ENCODE measurements around the gene MINK1.
A peak's percentile ranks its signal among the peaks of the same experiment; 100 is the strongest.
"Not testable (repeated sequence)": the region's sequence is repeated elsewhere in the genome, so short reads cannot be mapped to it uniquely, and the experiment has no call there.

MINK1 gene

DNA sequence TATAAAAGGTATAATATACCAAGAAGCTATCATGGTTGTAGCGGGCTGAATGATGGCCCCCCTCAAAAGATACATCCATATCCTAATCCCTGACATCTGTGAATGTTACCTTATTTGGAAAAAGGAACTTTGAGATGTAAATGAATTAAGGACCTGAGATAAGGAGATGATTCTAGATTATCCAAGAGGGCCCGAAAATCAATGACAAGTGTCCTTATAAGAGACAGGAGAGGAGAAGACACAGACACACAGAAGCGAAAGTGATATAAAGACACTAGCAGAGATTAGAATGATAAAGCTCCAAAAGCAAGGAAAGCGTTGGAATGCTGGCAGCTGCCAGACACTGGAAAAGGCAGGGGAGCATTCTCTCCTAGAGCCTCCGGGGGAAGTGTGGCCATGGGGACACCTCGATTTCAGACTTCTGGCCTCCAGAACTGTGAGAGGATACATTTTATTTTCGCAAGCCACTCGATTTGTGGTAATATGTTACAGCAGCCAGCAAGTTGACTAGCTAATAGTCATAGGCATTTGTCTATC lies 86.4 kb downstream of the MINK1 start:
- DNase-seq (ENCODE audit: low spot score), result no peak
- no peaks in the 10 kb centered on the region for H3K36me3 ChIP-seq (ENCODE audit: low read depth)

DNA sequence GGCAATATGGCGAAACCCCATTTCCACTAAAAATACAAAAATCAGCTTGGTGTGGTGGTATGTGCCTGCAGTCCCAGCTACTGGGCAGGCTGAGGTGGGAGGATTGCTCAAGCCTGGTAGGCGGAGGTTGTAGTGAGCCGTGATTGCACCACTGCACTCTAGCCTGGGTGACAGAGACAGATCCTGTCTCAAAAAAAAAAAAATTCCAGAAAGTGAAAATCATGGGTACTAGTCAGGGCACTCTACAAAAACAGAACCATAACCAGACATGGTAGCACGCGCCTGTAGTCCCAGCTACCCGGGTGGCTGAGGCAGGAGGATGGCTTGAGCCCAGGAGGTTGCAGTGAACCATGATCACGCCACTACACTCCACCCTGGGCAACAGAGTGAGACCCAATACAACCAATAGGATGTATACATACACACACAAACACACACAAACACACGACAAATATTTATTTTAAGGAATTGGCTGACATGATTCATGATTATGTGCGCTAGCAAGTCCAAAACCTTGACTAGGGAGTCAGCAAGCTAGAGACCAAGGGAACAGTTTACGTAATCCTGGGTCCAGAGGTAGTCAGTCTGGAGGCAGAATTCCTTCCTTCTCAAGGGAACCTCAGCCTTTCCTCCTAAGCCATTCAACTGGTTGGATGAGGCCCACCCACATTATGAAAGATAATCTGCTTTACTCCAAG lies 87.4 kb downstream of the MINK1 start:
- DNase-seq (ENCODE audit: low spot score) (no peak), ATAC-seq (ENCODE audit: low read depth) (peak; percentile 50; the same call in 1 of the 3 replicates)
- H3K27ac ChIP-seq (ENCODE audit: poor library complexity, severe bottlenecking), result no peak overlapping the region

More for the DNA sequence above, 86.4 kb downstream of the MINK1 start:
- Histone ChIP-seq H3K27ac (ENCODE audit: poor library complexity, severe bottlenecking) (no peak overlapping the region), H3K4me3 (ENCODE audit: severe bottlenecking) (no peak overlapping the region), H3K27me3 (ENCODE audit: insufficient read depth, poor library complexity, severe bottlenecking) (no peaks in the 10 kb centered on the region), H3K4me1 (ENCODE audit: insufficient read depth, poor library complexity, severe bottlenecking) (no peaks in the 10 kb centered on the region), H3K9me3 (ENCODE audit: severe bottlenecking) (no peaks in the 10 kb centered on the region)
- no peak for ATAC-seq (ENCODE audit: low read depth)
- TF ChIP-seq, protein P1, sequence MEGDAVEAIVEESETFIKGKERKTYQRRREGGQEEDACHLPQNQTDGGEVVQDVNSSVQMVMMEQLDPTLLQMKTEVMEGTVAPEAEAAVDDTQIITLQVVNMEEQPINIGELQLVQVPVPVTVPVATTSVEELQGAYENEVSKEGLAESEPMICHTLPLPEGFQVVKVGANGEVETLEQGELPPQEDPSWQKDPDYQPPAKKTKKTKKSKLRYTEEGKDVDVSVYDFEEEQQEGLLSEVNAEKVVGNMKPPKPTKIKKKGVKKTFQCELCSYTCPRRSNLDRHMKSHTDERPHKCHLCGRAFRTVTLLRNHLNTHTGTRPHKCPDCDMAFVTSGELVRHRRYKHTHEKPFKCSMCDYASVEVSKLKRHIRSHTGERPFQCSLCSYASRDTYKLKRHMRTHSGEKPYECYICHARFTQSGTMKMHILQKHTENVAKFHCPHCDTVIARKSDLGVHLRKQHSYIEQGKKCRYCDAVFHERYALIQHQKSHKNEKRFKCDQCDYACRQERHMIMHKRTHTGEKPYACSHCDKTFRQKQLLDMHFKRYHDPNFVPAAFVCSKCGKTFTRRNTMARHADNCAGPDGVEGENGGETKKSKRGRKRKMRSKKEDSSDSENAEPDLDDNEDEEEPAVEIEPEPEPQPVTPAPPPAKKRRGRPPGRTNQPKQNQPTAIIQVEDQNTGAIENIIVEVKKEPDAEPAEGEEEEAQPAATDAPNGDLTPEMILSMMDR (IDR thresholded peaks at IDR 0.05; ENCODE audit: poor library complexity, severe bottlenecking), result no peak

DNA sequence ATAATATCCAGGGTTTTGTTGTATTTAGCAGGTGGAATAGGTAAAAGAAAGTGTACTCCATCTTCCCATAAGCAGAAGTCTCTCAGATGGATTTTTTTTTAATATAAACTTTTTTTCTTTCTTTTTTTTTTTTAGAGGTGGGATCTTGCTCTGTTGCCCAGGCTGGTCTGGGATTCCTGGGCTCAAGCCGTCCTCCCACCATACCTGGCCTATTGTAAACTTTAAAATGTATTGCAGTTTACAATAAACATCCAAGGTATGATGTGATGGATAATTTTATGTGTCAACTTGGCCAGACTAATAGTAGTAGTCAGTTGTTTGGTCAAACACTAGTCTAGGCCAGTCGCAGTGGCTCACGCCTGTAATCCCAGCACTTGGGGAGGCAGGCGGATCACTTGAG lies 88.2 kb downstream of the MINK1 start:
- Histone ChIP-seq H3K9me3 (ENCODE audit: severe bottlenecking) (no peaks in the 10 kb centered on the region), H3K4me1 (ENCODE audit: insufficient read depth, poor library complexity, severe bottlenecking) (no peaks in the 10 kb centered on the region), H3K4me3 (ENCODE audit: severe bottlenecking) (no peak overlapping the region), H3K27me3 (ENCODE audit: insufficient read depth, poor library complexity, severe bottlenecking) (no peaks in the 10 kb centered on the region), H3K36me3 (ENCODE audit: low read depth) (no peaks in the 10 kb centered on the region), H3K27ac (ENCODE audit: poor library complexity, severe bottlenecking) (no peak overlapping the region)
- DNase-seq (ENCODE audit: low spot score) (no peak), ATAC-seq (ENCODE audit: low read depth) (no peak)
- TF ChIP-seq, protein P1 (IDR thresholded peaks at IDR 0.05; ENCODE audit: poor library complexity, severe bottlenecking), result no peak

More for the DNA sequence above, 87.4 kb downstream of the MINK1 start:
- Histone ChIP-seq H3K9me3 (ENCODE audit: severe bottlenecking) (no peaks in the 10 kb centered on the region), H3K4me3 (ENCODE audit: severe bottlenecking) (no peak overlapping the region), H3K27me3 (ENCODE audit: insufficient read depth, poor library complexity, severe bottlenecking) (no peaks in the 10 kb centered on the region), H3K4me1 (ENCODE audit: insufficient read depth, poor library complexity, severe bottlenecking) (no peaks in the 10 kb centered on the region), H3K36me3 (ENCODE audit: low read depth) (no peaks in the 10 kb centered on the region)
- TF ChIP-seq, protein P1 (IDR thresholded peaks at IDR 0.05; ENCODE audit: poor library complexity, severe bottlenecking), result no peak

DNA sequence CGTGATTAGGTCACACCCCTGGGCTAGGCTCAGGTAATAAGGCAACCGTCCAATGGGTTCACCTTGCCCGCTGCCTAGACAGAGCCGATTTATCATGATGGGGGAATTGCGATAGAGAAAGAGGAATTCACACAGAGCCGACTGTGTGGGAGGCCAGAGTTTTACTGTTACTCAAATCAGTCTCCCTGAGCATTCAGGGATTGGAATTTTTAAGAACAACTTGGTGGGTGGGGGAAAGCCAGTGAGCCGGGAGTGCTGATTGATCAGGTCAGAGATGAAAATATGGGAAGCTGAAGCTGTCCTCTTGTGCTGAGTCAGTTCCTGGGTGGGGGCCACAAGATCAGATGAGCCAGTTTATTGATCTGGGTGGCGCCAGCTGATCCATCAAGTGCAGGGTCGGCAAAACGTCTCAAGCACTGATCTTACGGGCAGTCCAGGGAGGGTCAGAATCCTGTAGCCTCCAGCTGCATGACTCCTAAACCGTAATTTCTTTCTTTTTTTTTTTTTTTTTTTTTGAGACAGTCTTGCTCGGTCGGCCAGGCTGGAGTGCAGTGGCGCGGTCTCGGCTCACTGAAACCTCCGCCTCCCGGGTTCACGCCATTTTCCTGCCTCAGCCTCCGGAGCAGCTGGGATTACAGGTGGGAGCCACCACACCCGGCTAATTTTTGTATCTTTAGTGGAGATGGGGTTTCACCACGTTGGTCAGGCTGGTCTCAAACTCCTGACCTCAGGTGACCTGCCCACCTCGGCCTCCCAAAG lies 93.6 kb downstream of the MINK1 start:
- not testable (repeated sequence) for H3K4me1 ChIP-seq (ENCODE audit: insufficient read depth, poor library complexity, severe bottlenecking); H3K9me3 ChIP-seq (ENCODE audit: severe bottlenecking); ATAC-seq (ENCODE audit: low read depth)

DNA sequence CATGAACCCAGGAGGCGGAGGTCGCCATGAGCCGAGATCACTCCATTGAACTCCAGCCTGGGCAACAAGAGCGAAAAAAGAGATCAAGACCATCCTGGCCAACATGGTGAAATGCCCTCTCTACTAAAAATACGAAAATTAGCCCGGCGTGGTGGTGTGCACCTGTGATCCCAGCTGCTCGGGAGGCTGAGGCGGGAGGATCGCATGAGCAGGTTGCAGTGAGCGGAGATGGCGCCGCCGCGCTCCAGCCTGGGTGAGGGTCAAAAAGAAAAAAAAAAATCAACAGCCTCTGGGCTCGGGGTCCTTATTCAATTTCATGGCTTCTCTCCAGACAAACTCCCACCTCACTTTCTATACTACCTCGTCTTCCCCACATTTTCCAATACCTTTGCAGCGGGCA lies 95.7 kb downstream of the MINK1 start:
- DNase-seq (ENCODE audit: low spot score), result no peak
- Histone ChIP-seq H3K4me1 (ENCODE audit: insufficient read depth, poor library complexity, severe bottlenecking) (no peaks in the 10 kb centered on the region), H3K4me3 (ENCODE audit: severe bottlenecking) (no peak overlapping the region), H3K36me3 (ENCODE audit: low read depth) (no peaks in the 10 kb centered on the region), H3K27ac (ENCODE audit: poor library complexity, severe bottlenecking) (no peak overlapping the region), H3K9me3 (ENCODE audit: severe bottlenecking) (no peaks in the 10 kb centered on the region), H3K27me3 (ENCODE audit: insufficient read depth, poor library complexity, severe bottlenecking) (no peaks in the 10 kb centered on the region)
- no peak for ATAC-seq (ENCODE audit: low read depth)
- TF ChIP-seq, protein P1 (IDR thresholded peaks at IDR 0.05; ENCODE audit: poor library complexity, severe bottlenecking), result no peak

More for the DNA sequence above, 93.6 kb downstream of the MINK1 start:
- H3K36me3 ChIP-seq (ENCODE audit: low read depth); H3K27me3 ChIP-seq (ENCODE audit: insufficient read depth, poor library complexity, severe bottlenecking); H3K4me3 ChIP-seq (ENCODE audit: severe bottlenecking); H3K27ac ChIP-seq (ENCODE audit: poor library complexity, severe bottlenecking); DNase-seq (ENCODE audit: low spot score): not testable (repeated sequence)
